ENCODE results near the gene AMD1. TPM values are rescaled to one million over a fixed set of nuclear protein-coding genes. Genes with fewer than 3 reads are reported as not detected.

AMD1 gene
- total RNA-seq, 3 donors from 2014 or later, result 44.9 to 75.9 (median 72.8) TPM

GRCh38 chr6:110876170-110876773 lies 1.7 kb downstream of the AMD1 start:
- TF ChIP-seq, protein P1, sequence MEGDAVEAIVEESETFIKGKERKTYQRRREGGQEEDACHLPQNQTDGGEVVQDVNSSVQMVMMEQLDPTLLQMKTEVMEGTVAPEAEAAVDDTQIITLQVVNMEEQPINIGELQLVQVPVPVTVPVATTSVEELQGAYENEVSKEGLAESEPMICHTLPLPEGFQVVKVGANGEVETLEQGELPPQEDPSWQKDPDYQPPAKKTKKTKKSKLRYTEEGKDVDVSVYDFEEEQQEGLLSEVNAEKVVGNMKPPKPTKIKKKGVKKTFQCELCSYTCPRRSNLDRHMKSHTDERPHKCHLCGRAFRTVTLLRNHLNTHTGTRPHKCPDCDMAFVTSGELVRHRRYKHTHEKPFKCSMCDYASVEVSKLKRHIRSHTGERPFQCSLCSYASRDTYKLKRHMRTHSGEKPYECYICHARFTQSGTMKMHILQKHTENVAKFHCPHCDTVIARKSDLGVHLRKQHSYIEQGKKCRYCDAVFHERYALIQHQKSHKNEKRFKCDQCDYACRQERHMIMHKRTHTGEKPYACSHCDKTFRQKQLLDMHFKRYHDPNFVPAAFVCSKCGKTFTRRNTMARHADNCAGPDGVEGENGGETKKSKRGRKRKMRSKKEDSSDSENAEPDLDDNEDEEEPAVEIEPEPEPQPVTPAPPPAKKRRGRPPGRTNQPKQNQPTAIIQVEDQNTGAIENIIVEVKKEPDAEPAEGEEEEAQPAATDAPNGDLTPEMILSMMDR (IDR thresholded peaks at IDR 0.05), result no peak
- Histone ChIP-seq H3K4me3 (peak overlapping the region; percentile 88), H3K9me3 (no peaks in the 10 kb centered on the region), H3K36me3 (ENCODE audit: low read depth) (no peaks in the 10 kb centered on the region), H3K4me1 (ENCODE audit: low read depth) (peaks cover 45% of the 10 kb centered on the region)
- ATAC-seq (peak; percentile 83), DNase-seq (peak; percentile 91 to 94 (median 93))
- intact Hi-C loops (cut with DNase I, micrococcal nuclease), result loop anchor here (5.0 to 10.0 kb wide), 2 partner anchors 59 to 61 kb away; partner anchors contain the start of gene CDK19 (in 2 of the 2)

DNA sequence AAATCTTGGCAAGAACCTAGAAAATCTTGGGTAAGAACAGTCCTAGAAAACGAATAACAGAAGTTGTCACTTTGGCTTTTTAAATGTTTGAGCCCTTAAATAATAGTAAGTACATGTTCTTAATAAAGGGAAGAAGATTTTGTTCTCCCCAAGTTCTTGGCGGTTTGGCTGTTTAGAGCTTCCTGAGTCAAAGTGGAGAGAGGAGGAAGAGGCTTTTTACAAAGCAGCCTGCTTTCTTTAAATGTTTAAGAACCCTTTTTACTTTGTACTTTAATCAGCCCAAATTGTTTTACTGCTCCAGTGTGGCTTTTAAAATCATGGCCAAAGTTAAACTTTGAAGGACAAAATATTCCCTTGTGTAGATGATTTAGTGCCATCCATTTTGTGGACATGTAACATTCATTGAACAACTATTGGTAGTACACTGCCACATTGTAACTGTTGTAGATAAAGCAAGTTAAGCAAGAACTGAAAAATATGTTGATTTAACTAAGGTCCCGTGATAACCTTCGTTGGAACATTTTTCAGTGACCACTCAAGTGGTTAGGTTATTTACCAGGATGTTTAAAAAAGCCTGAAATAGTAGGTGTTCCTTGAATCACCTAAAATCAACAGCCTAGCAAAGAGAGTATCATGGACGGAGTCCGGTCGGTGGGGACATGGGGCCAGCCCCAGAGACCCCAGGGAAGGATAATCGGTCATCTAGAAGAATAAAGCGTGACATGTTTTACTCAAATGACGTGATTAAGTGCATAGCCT lies 2.4 kb downstream of the AMD1 start:
- H3K9me3 ChIP-seq, result no peaks in the 10 kb centered on the region
- H3K36me3 ChIP-seq (ENCODE audit: low read depth), result no peaks in the 10 kb centered on the region
- peaks cover 51% of the 10 kb centered on the region for H3K4me1 ChIP-seq (ENCODE audit: low read depth)
- TF ChIP-seq, protein P1 (IDR thresholded peaks at IDR 0.05), result no peak
- DNase-seq (no peak), ATAC-seq (no peak)
- intact Hi-C loops (cut with DNase I, micrococcal nuclease), result loop anchor here (5.0 to 10.0 kb wide), 2 partner anchors 60 to 62 kb away; partner anchors contain the start of gene CDK19 (in 2 of the 2)
- H3K4me3 ChIP-seq, result no peak overlapping the region

- Histone ChIP-seq H3K36me3 (ENCODE audit: low read depth) (no peaks in the 10 kb centered on the region), H3K4me3 (no peak overlapping the region), H3K4me1 (ENCODE audit: low read depth) (peaks cover 56% of the 10 kb centered on the region), H3K9me3 (no peaks in the 10 kb centered on the region)
- no peak for ATAC-seq
- TF ChIP-seq, protein P1 (IDR thresholded peaks at IDR 0.05), result no peak
- no peak for DNase-seq
- intact Hi-C loops (cut with DNase I, micrococcal nuclease), result loop anchor here (5.0 to 10.0 kb wide), 2 partner anchors 60 to 63 kb away; partner anchors contain the start of gene CDK19 (in 2 of the 2)
These were observed 3.0 kb downstream of the AMD1 start for GRCh38 chr6:110877569-110877968.

GRCh38 chr6:110878751-110879522 lies 4.4 kb downstream of the AMD1 start:
- peaks cover 66% of the 10 kb centered on the region for H3K4me1 ChIP-seq (ENCODE audit: low read depth)
- intact Hi-C loops (cut with DNase I, micrococcal nuclease), result loop anchor here (5.0 to 10.0 kb wide), 2 partner anchors 62 to 64 kb away; partner anchors contain the start of gene CDK19 (in 2 of the 2)
- H3K9me3 ChIP-seq, result no peaks in the 10 kb centered on the region
- TF ChIP-seq, protein P1 (IDR thresholded peaks at IDR 0.05), result no peak
- no peaks in the 10 kb centered on the region for H3K36me3 ChIP-seq (ENCODE audit: low read depth)
- DNase-seq (peak in 1 of 3 donors; percentile 49), ATAC-seq (no peak)
- no peak overlapping the region for H3K4me3 ChIP-seq

DNA sequence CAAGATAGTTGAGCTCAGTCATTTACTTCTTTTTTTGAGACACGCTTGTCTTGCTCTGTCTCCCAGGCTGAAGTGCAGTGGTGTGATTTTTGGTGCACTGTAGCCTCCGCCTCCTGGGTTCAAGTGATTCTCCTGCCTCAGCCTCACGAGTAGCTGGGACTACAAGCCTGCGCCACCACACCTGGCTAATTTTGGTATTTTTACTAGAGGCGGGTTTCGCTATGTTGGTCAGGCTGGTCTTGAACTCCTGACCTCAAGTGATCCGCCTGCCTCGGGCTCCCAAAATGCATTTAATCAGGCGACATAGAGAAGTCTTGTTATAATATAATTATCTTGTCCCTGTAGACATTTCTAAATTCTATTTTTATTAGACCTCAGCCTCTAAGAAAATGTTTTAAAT lies 6.1 kb downstream of the AMD1 start:
- Histone ChIP-seq H3K4me3 (no peak overlapping the region), H3K9me3 (no peaks in the 10 kb centered on the region), H3K36me3 (ENCODE audit: low read depth) (no peaks in the 10 kb centered on the region), H3K4me1 (ENCODE audit: low read depth) (peaks cover 70% of the 10 kb centered on the region)
- TF ChIP-seq, protein P1 (IDR thresholded peaks at IDR 0.05), result no peak
- DNase-seq, result no peak
- ATAC-seq, result no peak
- intact Hi-C loops (cut with DNase I, micrococcal nuclease), result no loop called here

All from mucosa of descending colon (tissue), 3 donors.